Activated CD8-positive, alpha-beta T cell treated with anti-CD3 and anti-CD28 coated beads for 36 hours (primary cell): Measurements from ENCODE around the gene ZMIZ1. TPM values are rescaled to one million over a fixed set of nuclear protein-coding genes. Genes with fewer than 3 reads are reported as not detected.

Source experiments
- ATAC-seq: fragments of 200-7000 bp; cut with Tn5 transposase; one replicate; pipeline ENCODE4 v1.10.0; 2021; ENCODE audit warnings: mild to moderate bottlenecking, moderate library complexity
- CTCF ChIA-PET: fragments of 350-600 bp; sonication (Branson Sonifier 250); formaldehyde crosslinking; loops from one replicate; lab custom pipeline; 2021; ENCODE audit warnings: antibody characterized with exemption; lab: Charles Lee
- POLR2A ChIA-PET: fragments of 350-600 bp; sonication (Branson Sonifier 250); formaldehyde crosslinking; loops from one replicate; lab custom pipeline; 2021; ENCODE audit warnings: antibody characterized with exemption; lab: Charles Lee
- DNase-seq: peaks from one replicate; pipeline ENCODE4 v3.0.0-alpha.2; 2020
- H3K27ac Mint-ChIP-seq: one replicate; pipeline ENCODE4 v1.8.0; 2021; ENCODE audit warnings: mild to moderate bottlenecking, mixed read lengths
- H3K27me3 Mint-ChIP-seq: one replicate; pipeline ENCODE4 v1.8.0; 2021; ENCODE audit warnings: mixed read lengths
- H3K36me3 Mint-ChIP-seq: one replicate; pipeline ENCODE4 v1.8.0; 2021; ENCODE audit warnings: low read depth, mixed read lengths
- H3K4me1 Mint-ChIP-seq: one replicate; pipeline ENCODE4 v1.8.0; 2021; ENCODE audit warnings: low read depth, mixed read lengths
- H3K4me3 Mint-ChIP-seq: one replicate; pipeline ENCODE4 v1.8.0; 2021; ENCODE audit warnings: mild to moderate bottlenecking, moderate library complexity, mixed read lengths
- H3K9me3 Mint-ChIP-seq: one replicate; pipeline ENCODE4 v1.8.0; 2021; ENCODE audit warnings: mixed read lengths
- intact Hi-C: fragments of 100-400 bp; cut with micrococcal nuclease; formaldehyde crosslinking; loops from one replicate; pipeline ENCODE4 v1.10.0; 2022
- total RNA-seq, 2 experiments: library from RNA; stranded (reverse); gene quantifications; one replicate each; pipeline ENCODE4 v1.2.3, GENCODE V29; 2021
- TF ChIP-seq, protein P1 (sequence below): fragments of 200-600 bp; IDR thresholded peaks from one replicate; pipeline ENCODE4 v1.8.0; 2022; ENCODE audit warnings: antibody characterized with exemption, mild to moderate bottlenecking

ZMIZ1 gene
- total RNA-seq, 2 experiments from 2014 or later, result 46.5 to 52.2 TPM

DNA sequence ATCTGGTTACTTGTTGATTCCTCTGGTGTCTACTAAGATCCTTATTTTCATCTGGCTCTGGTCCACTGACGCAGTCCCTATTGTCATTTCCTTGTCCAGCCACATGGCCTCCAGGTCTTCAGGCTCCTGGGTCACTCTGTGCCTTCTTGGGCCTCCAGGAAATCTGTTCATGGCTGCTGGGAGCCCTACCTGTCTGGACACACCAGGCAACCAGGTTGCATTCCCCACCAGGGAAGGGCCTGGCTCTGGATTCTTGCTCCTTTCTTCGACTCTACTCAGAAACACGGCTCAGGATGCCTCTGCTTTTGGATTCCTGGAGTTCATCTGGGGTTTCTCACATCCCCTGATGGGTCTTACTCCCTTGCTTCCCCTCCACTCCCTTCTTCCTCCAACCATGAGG, 270.5 kb downstream of the ZMIZ1 start:
- ChIA-PET CTCF (no interaction called here), POLR2A (interaction anchor here (3.7 kb wide), 1 partner anchor 10 kb away, joined by 19 read pairs; the partner anchor contains the start of gene PPIF)
- Mint-ChIP-seq H3K27me3 (no peaks in the 10 kb centered on the region), H3K36me3 (no peaks in the 10 kb centered on the region), H3K9me3 (no peaks in the 10 kb centered on the region), H3K4me1 (peaks cover 8% of the 10 kb centered on the region), H3K4me3 (no peak overlapping the region), H3K27ac (no peak overlapping the region)
- DNase-seq (no peak), ATAC-seq (no peak)
- intact Hi-C loops, result no loop called here
- TF ChIP-seq, protein P1, sequence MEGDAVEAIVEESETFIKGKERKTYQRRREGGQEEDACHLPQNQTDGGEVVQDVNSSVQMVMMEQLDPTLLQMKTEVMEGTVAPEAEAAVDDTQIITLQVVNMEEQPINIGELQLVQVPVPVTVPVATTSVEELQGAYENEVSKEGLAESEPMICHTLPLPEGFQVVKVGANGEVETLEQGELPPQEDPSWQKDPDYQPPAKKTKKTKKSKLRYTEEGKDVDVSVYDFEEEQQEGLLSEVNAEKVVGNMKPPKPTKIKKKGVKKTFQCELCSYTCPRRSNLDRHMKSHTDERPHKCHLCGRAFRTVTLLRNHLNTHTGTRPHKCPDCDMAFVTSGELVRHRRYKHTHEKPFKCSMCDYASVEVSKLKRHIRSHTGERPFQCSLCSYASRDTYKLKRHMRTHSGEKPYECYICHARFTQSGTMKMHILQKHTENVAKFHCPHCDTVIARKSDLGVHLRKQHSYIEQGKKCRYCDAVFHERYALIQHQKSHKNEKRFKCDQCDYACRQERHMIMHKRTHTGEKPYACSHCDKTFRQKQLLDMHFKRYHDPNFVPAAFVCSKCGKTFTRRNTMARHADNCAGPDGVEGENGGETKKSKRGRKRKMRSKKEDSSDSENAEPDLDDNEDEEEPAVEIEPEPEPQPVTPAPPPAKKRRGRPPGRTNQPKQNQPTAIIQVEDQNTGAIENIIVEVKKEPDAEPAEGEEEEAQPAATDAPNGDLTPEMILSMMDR, result no peak

DNA sequence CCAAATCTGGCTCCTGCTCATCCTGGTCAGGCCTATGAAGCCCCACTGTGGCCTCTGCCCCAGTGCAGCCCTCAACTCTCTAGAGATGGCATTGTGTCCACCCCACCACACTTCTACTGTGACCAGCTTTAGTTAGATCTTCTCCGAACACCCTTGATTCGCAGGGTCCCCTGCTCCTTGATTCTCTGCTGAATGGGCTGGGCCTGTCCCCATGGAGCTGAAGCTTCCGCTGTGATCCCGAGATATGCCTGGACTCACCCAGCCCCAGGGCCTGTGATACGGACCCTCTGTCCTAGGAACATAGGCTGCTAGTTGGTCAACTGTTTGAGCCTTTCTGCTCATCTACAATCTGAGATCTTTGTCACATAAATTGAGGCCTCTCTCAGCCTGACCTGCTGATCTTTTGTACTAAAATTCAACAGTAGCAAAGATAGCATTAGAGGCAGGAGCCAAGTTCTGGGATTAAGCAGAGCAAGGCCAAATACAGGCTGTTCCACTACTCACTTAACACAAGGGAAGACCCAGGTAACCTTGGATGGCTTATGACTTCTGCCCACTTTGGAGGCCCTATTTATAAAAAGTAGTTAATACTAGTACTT, 272.0 kb downstream of the ZMIZ1 start:
- ChIA-PET POLR2A (interaction anchor here (0.7 to 1.2 kb wide), 2 partner anchors 9 to 14 kb away, joined by 4 to 5 read pairs; no protein-coding TSS in a partner anchor), CTCF (no interaction called here)
- intact Hi-C loops, result no loop called here
- Mint-ChIP-seq H3K27me3 (no peaks in the 10 kb centered on the region), H3K4me1 (no peaks in the 10 kb centered on the region), H3K4me3 (no peak overlapping the region), H3K9me3 (no peaks in the 10 kb centered on the region), H3K27ac (no peak overlapping the region), H3K36me3 (no peaks in the 10 kb centered on the region)
- DNase-seq (no peak), ATAC-seq (no peak)
- TF ChIP-seq, protein P1, result no peak

DNA sequence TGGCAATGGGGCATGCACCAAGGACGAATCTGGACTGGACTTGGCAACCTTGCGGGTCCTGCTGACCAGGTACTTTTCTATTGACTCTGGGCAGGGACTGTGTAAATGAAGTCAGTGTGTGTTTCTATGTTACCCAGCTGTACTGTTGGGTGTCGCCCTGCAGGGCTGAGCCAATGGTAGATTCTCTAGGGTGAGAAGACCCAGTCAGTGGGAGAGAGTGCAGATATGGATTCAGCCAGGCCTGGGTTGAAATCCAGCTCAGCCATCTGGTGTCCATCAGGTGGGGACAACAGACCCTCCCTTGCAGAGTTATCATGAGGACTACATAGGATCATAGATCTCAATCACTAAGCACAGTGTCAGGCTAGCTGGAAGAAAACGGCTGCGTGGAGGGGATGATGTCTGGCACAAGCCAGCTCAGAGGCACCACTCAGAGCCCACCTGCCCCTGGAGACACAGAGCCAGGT, 273.6 kb downstream of the ZMIZ1 start:
- Mint-ChIP-seq H3K4me1 (peaks cover 5% of the 10 kb centered on the region), H3K4me3 (no peak overlapping the region), H3K27me3 (no peaks in the 10 kb centered on the region), H3K27ac (no peak overlapping the region), H3K9me3 (no peaks in the 10 kb centered on the region), H3K36me3 (no peaks in the 10 kb centered on the region)
- ATAC-seq (no peak), DNase-seq (no peak)
- ChIA-PET CTCF (interaction anchor here (1.1 kb wide), 1 partner anchor 32 kb away, joined by 4 read pairs; no protein-coding TSS in a partner anchor), POLR2A (interaction anchor here (1.2 to 13.2 kb wide), 3 partner anchors 11 to 24 kb away, joined by 3 to 155 read pairs (median 4); no protein-coding TSS in a partner anchor)
- intact Hi-C loops, result no loop called here
- TF ChIP-seq, protein P1, result no peak

DNA sequence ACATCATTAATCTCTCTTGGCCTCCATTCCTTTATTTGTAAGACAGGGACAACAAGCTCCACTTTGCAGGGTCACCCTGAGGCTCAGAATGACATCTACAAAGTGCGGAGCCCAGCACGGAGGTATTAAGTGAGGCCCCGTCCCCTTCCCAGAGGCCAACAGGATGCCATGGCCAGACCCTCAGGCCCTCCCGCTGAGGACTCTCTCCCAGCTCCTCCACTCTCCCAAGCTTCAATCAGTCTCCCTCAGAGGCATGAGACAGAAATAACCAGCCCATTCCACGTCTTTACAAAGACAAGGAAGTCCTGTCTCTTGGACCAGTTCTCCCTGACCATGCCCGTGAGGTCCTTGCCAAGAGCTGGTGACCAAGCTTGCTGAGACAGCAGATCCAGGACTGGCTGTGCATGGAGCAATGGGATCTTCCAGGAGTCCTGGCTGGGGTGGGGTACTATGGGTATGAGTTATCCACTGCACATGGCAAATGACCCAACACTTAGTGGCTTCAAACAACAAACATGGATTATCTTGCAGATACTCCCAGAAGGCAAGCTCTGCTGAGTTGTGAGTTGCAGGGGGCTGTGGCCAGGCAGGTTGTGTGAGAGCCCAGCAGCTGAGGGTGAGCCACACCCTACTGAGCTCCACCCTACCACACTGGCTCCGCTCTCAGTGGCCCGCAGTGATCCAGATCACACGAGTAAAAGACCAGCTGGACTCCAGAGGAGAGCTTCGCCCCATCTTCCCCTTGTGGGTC, 274.2 kb downstream of the ZMIZ1 start:
- ChIA-PET CTCF (interaction anchor here (1.1 to 3.9 kb wide), 2 partner anchors 21 to 31 kb away, joined by 4 to 27 read pairs; no protein-coding TSS in a partner anchor), POLR2A (interaction anchor here (1.2 to 13.2 kb wide), 2 partner anchors 11 to 24 kb away, joined by 4 to 155 read pairs; no protein-coding TSS in a partner anchor)
- intact Hi-C loops, result no loop called here
- no peak overlapping the region for H3K27ac Mint-ChIP-seq
- no peak for DNase-seq
- TF ChIP-seq, protein P1, result no peak
- no peaks in the 10 kb centered on the region for H3K27me3 Mint-ChIP-seq
- ATAC-seq, result no peak
- H3K36me3 Mint-ChIP-seq, result peaks cover 2% of the 10 kb centered on the region
- H3K4me3 Mint-ChIP-seq, result no peak overlapping the region
- H3K4me1 Mint-ChIP-seq, result peaks cover 5% of the 10 kb centered on the region
- H3K9me3 Mint-ChIP-seq, result no peaks in the 10 kb centered on the region
